Measurements from ENCODE around the gene CSN1S1.

CSN1S1 gene

GRCh38 chr4:69994782-69995181 lies 63.9 kb downstream of the CSN1S1 start:
- no peak for DNase-seq

- no peak for DNase-seq
Observed at GRCh38 chr4:69995526-69996016, 64.7 kb downstream of the CSN1S1 start, which contains the start of gene STATH. Gene STATH, plus strand, starts transcription at chr4:69995966. Its CDS starts 2,472 bp downstream, at chr4:69998438.

Data from effector CD8-positive, alpha-beta T cell (primary cell).